ENCODE results near the gene PHF21B.
A peak's percentile ranks its signal among the peaks of the same experiment; 100 is the strongest.
"Not testable (repeated sequence)": the region's sequence is repeated elsewhere in the genome, so short reads cannot be mapped to it uniquely, and the experiment has no call there.

The PHF21B gene

DNA sequence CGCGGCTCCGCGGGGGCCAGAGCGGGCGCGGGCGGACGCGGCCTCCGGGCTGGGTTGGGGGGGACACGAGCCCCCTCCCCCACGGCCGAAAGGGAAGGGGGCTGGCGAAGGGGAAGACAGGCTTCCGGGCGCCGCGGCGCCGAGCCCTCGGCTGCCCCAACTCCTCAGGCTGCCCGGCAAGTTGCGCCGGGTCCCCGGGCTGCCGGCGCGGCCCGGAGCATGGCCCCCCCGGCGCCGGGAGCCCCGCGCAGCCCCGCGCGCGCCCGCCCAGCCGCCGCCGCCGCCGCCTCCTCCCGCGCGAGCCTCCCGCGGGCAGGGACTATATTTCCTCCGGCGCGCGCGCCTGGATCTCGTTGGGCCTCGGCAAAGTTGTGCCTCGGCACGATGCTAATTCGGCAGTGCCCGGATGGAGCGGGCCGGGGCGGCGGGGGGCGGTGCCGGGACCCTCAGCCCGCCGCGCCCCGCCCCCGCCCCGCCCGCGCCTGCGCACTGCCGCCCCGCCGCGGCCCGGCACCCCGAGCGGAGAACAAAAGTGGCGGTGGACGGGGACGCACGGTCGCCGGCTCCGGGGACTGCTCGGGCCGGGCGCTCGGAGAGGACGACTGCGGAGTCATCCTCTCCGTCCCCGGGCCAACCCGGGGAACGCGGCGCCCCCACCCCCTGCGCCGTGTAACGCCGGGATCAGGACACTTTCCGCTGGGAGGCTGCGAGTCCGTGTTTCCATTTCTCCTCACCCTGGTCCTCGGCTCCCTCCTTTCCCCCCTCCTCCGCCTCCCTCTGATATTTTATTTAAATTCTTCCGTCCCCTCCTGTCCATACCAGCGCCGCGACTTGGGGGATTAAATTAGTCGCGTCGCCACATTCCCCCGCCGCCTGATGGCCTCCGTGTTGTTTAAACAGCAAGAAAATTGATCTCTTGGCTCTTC lies at the start of gene PHF21B:
Gene PHF21B, minus strand, starts transcription at position 400 of the 926 bp plus-strand sequence. CDS start 456 bp downstream, outside the sequence.
- TF ChIP-seq, protein P1, sequence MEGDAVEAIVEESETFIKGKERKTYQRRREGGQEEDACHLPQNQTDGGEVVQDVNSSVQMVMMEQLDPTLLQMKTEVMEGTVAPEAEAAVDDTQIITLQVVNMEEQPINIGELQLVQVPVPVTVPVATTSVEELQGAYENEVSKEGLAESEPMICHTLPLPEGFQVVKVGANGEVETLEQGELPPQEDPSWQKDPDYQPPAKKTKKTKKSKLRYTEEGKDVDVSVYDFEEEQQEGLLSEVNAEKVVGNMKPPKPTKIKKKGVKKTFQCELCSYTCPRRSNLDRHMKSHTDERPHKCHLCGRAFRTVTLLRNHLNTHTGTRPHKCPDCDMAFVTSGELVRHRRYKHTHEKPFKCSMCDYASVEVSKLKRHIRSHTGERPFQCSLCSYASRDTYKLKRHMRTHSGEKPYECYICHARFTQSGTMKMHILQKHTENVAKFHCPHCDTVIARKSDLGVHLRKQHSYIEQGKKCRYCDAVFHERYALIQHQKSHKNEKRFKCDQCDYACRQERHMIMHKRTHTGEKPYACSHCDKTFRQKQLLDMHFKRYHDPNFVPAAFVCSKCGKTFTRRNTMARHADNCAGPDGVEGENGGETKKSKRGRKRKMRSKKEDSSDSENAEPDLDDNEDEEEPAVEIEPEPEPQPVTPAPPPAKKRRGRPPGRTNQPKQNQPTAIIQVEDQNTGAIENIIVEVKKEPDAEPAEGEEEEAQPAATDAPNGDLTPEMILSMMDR (IDR thresholded peaks at IDR 0.05; ENCODE audit: low read depth, low read length), result no peak
- H3K4me3 ChIP-seq (replicated peaks in 1 of 2; ENCODE audit: low read depth in 2 of 2, low read length in 2 of 2), result peak within 1 kb of the TSS; percentile 45 to 49
- DNase-seq (ENCODE audit: low read depth in 2 of 2), result peak; percentile 18 to 45

DNA sequence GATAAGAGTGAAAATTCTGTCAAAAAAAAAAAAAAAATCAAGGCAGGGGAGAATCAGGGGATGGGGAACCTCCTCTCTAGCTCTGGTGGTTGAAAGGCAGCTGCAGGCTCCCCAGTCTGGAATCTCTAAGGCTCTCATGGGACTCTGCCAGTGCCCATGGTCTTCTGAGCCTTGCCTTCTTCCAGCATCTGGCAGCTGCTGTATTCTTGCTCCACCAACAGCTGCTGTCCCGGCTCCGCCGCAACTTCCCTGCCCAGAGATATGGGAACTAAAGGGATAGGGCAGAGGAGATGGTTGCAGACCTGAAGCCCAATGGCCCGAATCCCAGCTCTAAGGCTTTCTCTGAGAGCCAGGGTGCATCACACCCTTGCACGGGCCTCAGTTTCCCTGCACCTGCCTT lies 49.5 kb upstream of the PHF21B start:
- DNase-seq (ENCODE audit: low read depth in 2 of 2), result no peak
- TF ChIP-seq, protein P1 (IDR thresholded peaks at IDR 0.05; ENCODE audit: low read depth, low read length), result no peak
- H3K4me3 ChIP-seq (replicated peaks in 1 of 2; ENCODE audit: low read depth in 2 of 2, low read length in 2 of 2), result no peak overlapping the region

- DNase-seq (ENCODE audit: low read depth in 2 of 2), result no peak
- TF ChIP-seq, protein P1 (IDR thresholded peaks at IDR 0.05; ENCODE audit: low read depth, low read length), result no peak
- H3K4me3 ChIP-seq (replicated peaks in 1 of 2; ENCODE audit: low read depth in 2 of 2, low read length in 2 of 2), result no peak overlapping the region
These were observed 48.8 kb upstream of the PHF21B start for GRCh38 chr22:45058622-45058912.

GRCh38 chr22:45055936-45056335 lies 46.1 kb upstream of the PHF21B start:
- DNase-seq (ENCODE audit: low read depth in 2 of 2), result no peak
- TF ChIP-seq, protein P1 (IDR thresholded peaks at IDR 0.05; ENCODE audit: low read depth, low read length), result no peak
- H3K4me3 ChIP-seq (replicated peaks in 1 of 2; ENCODE audit: low read depth in 2 of 2, low read length in 2 of 2), result no peak overlapping the region

- no peak for DNase-seq (ENCODE audit: low read depth in 2 of 2)
- TF ChIP-seq, protein P1 (IDR thresholded peaks at IDR 0.05; ENCODE audit: low read depth, low read length), result no peak
- H3K4me3 ChIP-seq (replicated peaks in 1 of 2; ENCODE audit: low read depth in 2 of 2, low read length in 2 of 2), result no peak overlapping the region
These were observed 43.8 kb upstream of the PHF21B start for GRCh38 chr22:45053571-45053970.

DNA sequence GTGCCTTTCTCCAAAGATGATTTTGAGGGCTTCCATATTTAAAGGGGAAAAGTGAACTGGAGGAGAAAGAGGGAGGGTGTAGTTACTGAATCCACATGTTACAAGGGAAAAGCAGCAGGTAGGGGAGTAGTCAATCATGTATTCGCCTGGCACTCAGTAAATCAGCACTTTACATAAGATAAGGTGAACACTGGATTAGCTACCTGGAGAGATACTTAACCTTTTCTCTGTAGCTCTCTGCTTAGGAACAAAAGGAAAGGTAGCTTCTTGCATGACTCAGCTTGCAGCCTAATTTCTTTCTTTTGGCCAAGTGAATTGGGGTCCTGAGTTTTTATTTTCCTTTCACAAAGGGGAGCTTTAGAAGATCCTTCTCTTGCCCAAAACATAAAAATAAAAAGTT lies 43.3 kb upstream of the PHF21B start:
- TF ChIP-seq, protein P1 (IDR thresholded peaks at IDR 0.05; ENCODE audit: low read depth, low read length), result no peak
- no peak for DNase-seq (ENCODE audit: low read depth in 2 of 2)
- H3K4me3 ChIP-seq (replicated peaks in 1 of 2; ENCODE audit: low read depth in 2 of 2, low read length in 2 of 2), result no peak overlapping the region

- not testable (repeated sequence) for H3K4me3 ChIP-seq (replicated peaks in 1 of 2; ENCODE audit: low read depth in 2 of 2, low read length in 2 of 2); DNase-seq (ENCODE audit: low read depth in 2 of 2)
These were observed 42.9 kb upstream of the PHF21B start for GRCh38 chr22:45052665-45053064.
